ENCODE results near the gene SLC35A3.

The SLC35A3 gene

GRCh38 chr1:99992044-99992722, 22.4 kb downstream of the SLC35A3 start:
- H3K4me3 ChIP-seq (ENCODE audit: low read depth, low read length): no peak overlapping the region
- TF ChIP-seq, protein P1, sequence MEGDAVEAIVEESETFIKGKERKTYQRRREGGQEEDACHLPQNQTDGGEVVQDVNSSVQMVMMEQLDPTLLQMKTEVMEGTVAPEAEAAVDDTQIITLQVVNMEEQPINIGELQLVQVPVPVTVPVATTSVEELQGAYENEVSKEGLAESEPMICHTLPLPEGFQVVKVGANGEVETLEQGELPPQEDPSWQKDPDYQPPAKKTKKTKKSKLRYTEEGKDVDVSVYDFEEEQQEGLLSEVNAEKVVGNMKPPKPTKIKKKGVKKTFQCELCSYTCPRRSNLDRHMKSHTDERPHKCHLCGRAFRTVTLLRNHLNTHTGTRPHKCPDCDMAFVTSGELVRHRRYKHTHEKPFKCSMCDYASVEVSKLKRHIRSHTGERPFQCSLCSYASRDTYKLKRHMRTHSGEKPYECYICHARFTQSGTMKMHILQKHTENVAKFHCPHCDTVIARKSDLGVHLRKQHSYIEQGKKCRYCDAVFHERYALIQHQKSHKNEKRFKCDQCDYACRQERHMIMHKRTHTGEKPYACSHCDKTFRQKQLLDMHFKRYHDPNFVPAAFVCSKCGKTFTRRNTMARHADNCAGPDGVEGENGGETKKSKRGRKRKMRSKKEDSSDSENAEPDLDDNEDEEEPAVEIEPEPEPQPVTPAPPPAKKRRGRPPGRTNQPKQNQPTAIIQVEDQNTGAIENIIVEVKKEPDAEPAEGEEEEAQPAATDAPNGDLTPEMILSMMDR (IDR thresholded peaks at IDR 0.05; ENCODE audit: low read depth, low read length): no peak

DNA sequence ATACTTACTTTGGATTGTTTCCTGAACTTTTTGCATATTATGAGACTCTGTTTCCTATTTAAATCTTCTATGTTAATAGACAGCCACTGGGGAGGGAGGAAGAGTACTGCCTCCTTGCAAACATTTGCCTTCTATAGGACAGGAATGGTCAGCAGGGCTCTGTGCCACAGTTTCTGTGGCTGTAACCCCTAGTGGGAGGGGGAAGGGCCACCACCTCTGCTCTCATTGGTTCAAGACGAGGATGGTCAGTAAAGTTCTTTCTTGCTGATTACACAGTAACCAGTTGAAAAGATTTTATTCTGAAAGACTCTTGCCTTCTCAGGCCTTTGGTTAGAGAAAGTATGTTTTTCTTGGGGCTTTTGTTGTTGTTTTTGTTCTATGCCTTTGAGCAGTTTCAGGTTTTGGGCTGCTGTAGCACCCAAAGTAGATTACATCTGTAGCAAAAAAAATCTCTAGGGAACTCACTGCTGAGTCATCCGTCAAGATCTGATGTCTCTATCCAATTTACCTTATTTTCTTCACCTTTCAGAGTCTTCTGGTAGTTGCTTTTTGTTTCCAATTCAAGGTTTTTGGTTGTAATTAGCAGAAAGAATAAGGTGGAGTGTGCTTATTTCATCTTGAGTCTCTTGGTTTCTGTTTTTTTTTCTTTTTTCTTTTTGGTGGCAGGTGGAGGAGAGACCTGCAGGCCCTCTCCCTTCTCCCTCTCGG, 23.1 kb downstream of the SLC35A3 start:
- TF ChIP-seq, protein P1 (IDR thresholded peaks at IDR 0.05; ENCODE audit: low read depth, low read length): no peak

GRCh38 chr1:99993468-99993845, 23.7 kb downstream of the SLC35A3 start:
- TF ChIP-seq, protein P1 (IDR thresholded peaks at IDR 0.05; ENCODE audit: low read depth, low read length): no peak

More for the DNA sequence above, 23.1 kb downstream of the SLC35A3 start:
- no peak overlapping the region for H3K4me3 ChIP-seq (ENCODE audit: low read depth, low read length)

DNA sequence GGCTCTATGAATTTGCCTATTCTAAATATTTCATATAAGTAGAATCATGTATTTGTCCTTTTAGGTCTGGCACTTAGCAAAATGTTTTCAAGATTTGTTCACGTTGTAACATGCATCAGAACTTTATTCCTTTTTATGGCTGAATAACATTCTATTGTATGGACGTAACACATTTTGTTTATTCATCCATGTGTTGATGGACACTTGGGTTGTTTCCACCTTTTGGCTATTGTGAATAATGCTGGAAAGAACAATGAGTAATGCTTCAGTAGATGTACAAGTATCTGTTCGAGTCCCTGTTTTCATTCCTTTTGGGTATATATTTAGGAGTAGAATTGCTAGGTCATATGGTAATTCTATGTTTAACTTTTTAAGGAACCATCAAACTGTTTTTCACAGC, 24.7 kb downstream of the SLC35A3 start:
- no peak overlapping the region for H3K4me3 ChIP-seq (ENCODE audit: low read depth, low read length)
- TF ChIP-seq, protein P1 (IDR thresholded peaks at IDR 0.05; ENCODE audit: low read depth, low read length): no peak

More at GRCh38 chr1:99993468-99993845, 23.7 kb downstream of the SLC35A3 start:
- no peak overlapping the region for H3K4me3 ChIP-seq (ENCODE audit: low read depth, low read length)

DNA sequence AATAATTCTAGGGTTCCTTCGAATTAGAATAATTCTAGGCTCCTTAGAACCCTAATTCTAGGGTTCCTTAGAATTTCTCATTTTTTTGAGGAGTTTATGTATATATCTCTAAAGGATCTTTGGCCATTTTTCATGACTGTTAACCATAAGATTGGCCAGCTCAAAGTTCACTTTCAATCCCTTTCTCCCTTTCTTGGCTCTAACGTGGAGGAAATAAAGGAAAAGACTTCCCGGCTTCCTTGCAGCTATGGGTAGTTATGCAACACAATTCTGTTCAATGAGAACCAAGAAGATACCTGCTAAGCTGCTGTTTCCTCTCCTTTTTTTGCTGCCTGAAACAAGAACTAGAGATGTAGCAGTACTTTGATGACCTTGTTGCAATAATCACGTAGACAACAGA, 27.2 kb downstream of the SLC35A3 start:
- no peak overlapping the region for H3K4me3 ChIP-seq (ENCODE audit: low read depth, low read length)
- TF ChIP-seq, protein P1 (IDR thresholded peaks at IDR 0.05; ENCODE audit: low read depth, low read length): no peak

DNA sequence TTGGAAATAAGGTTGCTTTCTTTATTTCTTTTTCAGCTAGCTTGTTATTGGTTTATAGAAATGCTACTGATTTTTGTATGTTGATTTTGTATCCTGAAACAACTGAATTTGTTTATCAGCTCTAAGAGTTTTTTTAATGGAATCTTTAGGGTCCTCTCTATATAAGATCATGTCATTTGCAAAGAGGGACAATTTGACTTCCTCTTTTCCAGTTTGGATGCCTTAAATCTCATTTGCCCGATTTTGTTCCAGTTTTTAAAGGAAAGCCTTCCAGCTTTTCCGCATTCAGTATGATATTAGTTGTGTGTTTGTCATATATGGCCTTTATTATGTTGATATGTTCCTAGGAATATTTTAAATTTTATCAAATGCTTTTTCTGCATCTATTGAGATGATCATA, 31.7 kb downstream of the SLC35A3 start:
- no peak overlapping the region for H3K4me3 ChIP-seq (ENCODE audit: low read depth, low read length)
- TF ChIP-seq, protein P1 (IDR thresholded peaks at IDR 0.05; ENCODE audit: low read depth, low read length): no peak

DNA sequence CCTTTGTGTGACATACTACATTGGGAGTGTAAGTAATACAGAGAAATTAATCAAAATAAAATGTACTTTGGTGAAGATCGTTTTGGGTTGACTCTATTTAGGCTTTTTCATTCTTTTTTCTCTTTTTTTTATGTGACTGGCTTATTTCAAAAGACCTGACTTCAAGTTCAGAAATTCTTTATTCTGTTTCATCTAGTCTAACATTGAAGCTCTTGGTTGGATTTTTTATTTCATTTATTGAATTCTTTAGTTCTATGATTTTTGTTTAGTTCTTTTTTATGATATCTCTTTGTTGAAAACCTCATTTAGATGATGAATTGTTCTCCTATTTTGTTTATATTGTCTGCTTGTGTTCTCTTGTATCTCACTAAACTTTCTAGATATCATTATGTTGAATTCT, 35.6 kb downstream of the SLC35A3 start:
- TF ChIP-seq, protein P1 (IDR thresholded peaks at IDR 0.05; ENCODE audit: low read depth, low read length): no peak
- H3K4me3 ChIP-seq (ENCODE audit: low read depth, low read length): no peak overlapping the region
